Smooth muscle cell (in vitro differentiated cells): ENCODE results near the gene YBX2. TPM values are rescaled to one million over a fixed set of nuclear protein-coding genes. Genes with fewer than 3 reads are reported as not detected.

Source experiments
- DNase-seq: peaks from one replicate; lab custom pipeline; 2025; ENCODE audit not compliant: unreplicated experiment; lab: John Stamatoyannopoulos, UW
- H2AFZ ChIP-seq: fragments of 200-600 bp; sonication (generic); 2 replicates; pipeline ENCODE4 v1.6.0; 2016; ENCODE audit warnings: antibody characterized with exemption, low read depth, mild to moderate bottlenecking
- H3F3A ChIP-seq: fragments of 200-600 bp; sonication (generic); 2 replicates; pipeline ENCODE4 v1.6.0; 2017; ENCODE audit warnings: antibody characterized with exemption, low read depth
- H3K27ac ChIP-seq: fragments of 200-600 bp; sonication (generic); 2 replicates; pipeline ENCODE4 v1.5.1; 2016; ENCODE audit warnings: low read depth, mild to moderate bottlenecking
- H3K27me3 ChIP-seq: fragments of 200-600 bp; sonication (generic); 2 replicates; pipeline ENCODE4 v1.6.1; 2016; ENCODE audit warnings: low read depth, mild to moderate bottlenecking
- H3K36me3 ChIP-seq: fragments of 200-600 bp; sonication (generic); 2 replicates; pipeline ENCODE4 v1.5.1; 2016; ENCODE audit warnings: low read depth
- H3K4me1 ChIP-seq: fragments of 200-600 bp; sonication (generic); 2 replicates; pipeline ENCODE4 v1.5.1; 2016; ENCODE audit warnings: low read depth
- H3K4me2 ChIP-seq: fragments of 200-600 bp; sonication (generic); 2 replicates; pipeline ENCODE4 v1.6.0; 2016; ENCODE audit warnings: mild to moderate bottlenecking
- H3K4me3 ChIP-seq: fragments of 200-600 bp; sonication (generic); 2 replicates; pipeline ENCODE4 v1.5.1; 2016; ENCODE audit warnings: mild to moderate bottlenecking
- H3K79me2 ChIP-seq: fragments of 200-600 bp; sonication (generic); 2 replicates; pipeline ENCODE4 v1.6.0; 2016; ENCODE audit warnings: low read depth, mild to moderate bottlenecking
- H3K9ac ChIP-seq: fragments of 200-600 bp; sonication (generic); 2 replicates; pipeline ENCODE4 v1.6.0; 2016; ENCODE audit warnings: low read depth
- H3K9me3 ChIP-seq: fragments of 200-600 bp; sonication (generic); replicated peaks from 2 replicates; pipeline ENCODE4 v1.5.1; 2016; ENCODE audit warnings: low read depth
- H4K20me1 ChIP-seq: fragments of 200-600 bp; sonication (generic); 2 replicates; pipeline ENCODE4 v1.6.0; 2016; ENCODE audit warnings: low read depth
- CTCF ChIP-seq: fragments of 200-600 bp; sonication (generic); IDR thresholded peaks from 2 replicates; pipeline ENCODE4 v1.5.1; 2017; ENCODE audit warnings: borderline replicate concordance, mild to moderate bottlenecking, antibody characterized with exemption; ENCODE audit not compliant: insufficient read depth, poor library complexity, severe bottlenecking
- WGBS: methylation state at CpG from one replicate; pipeline ENCODE4 v1.1.7; 2016; ENCODE audit warnings: low lambda C conversion rate; 5-methylcytosine and 5-hydroxymethylcytosine counted together
- polyA plus RNA-seq: library from polyadenylated mRNA; unstranded; fragments of >200 nt; fragmentation: Nextera tagmentation; extraction: Ambion mirVana; gene quantifications from 2 replicates; pipeline ENCODE4 v1.2.1, GENCODE V29; 2016
- total RNA-seq: library from RNA; depleted of rRNA; stranded (reverse); fragments of >200 nt; gene quantifications from 2 replicates; pipeline ENCODE4 v1.2.3, GENCODE V29; 2014

YBX2 gene
- total and polyA plus RNA-seq, 2 experiments from 2014 or later, result 0.09 to 1.1 TPM

- no peak overlapping the region for H3K4me2 ChIP-seq
- H3K27me3 ChIP-seq, result no peaks in the 10 kb centered on the region
- no peaks in the 10 kb centered on the region for H3K9me3 ChIP-seq
- no peak for TF ChIP-seq CTCF
- DNase-seq, result no peak
- no peaks in the 10 kb centered on the region for H3K36me3 ChIP-seq
- H2AFZ ChIP-seq, result no peak overlapping the region
- no peaks in the 10 kb centered on the region for H3K4me1 ChIP-seq
- no peak overlapping the region for H3K9ac ChIP-seq
- no peak overlapping the region for H3K27ac ChIP-seq
- H3K4me3 ChIP-seq, result no peak overlapping the region
- H4K20me1 ChIP-seq, result no peaks in the 10 kb centered on the region
- H3F3A ChIP-seq, result peaks cover 2% of the 10 kb centered on the region
- WGBS, result 97% methylated on average over 15 of the region's 15 CpGs
- no peaks in the 10 kb centered on the region for H3K79me2 ChIP-seq
Observed at GRCh38 chr17:7321466-7321865, 27.0 kb upstream of the YBX2 start.

GRCh38 chr17:7318121-7318860, 23.9 kb upstream of the YBX2 start:
- Histone ChIP-seq H3K27me3 (no peaks in the 10 kb centered on the region), H4K20me1 (peaks cover 16% of the 10 kb centered on the region), H3K9me3 (no peaks in the 10 kb centered on the region), H3K27ac (no peak overlapping the region), H2AFZ (no peak overlapping the region), H3K4me2 (no peak overlapping the region), H3K9ac (no peak overlapping the region), H3F3A (peaks cover 18% of the 10 kb centered on the region), H3K36me3 (no peaks in the 10 kb centered on the region), H3K4me3 (no peak overlapping the region), H3K79me2 (peaks cover 10% of the 10 kb centered on the region), H3K4me1 (peaks cover 6% of the 10 kb centered on the region)
- TF ChIP-seq CTCF, result no peak
- DNase-seq, result no peak
- 95% methylated on average over 13 of the region's 13 CpGs for WGBS

- Histone ChIP-seq H3K27me3 (no peaks in the 10 kb centered on the region), H4K20me1 (peaks cover 26% of the 10 kb centered on the region), H3F3A (peaks cover 28% of the 10 kb centered on the region), H3K4me1 (peaks cover 6% of the 10 kb centered on the region), H3K36me3 (no peaks in the 10 kb centered on the region), H3K9ac (no peak overlapping the region), H3K4me2 (no peak overlapping the region), H2AFZ (no peak overlapping the region), H3K27ac (no peak overlapping the region), H3K9me3 (no peaks in the 10 kb centered on the region), H3K4me3 (no peak overlapping the region), H3K79me2 (peaks cover 20% of the 10 kb centered on the region)
- TF ChIP-seq CTCF, result no peak
- WGBS, result 96% methylated on average over 15 of the region's 16 CpGs
- no peak for DNase-seq
Observed at GRCh38 chr17:7317161-7317803, 22.8 kb upstream of the YBX2 start.
